Measurements from ENCODE around the gene HYKK. TPM values are rescaled to one million over a fixed set of nuclear protein-coding genes. Genes with fewer than 3 reads are reported as not detected.

The HYKK gene
- polyA plus RNA-seq, 1 of the 3 experiments (the other 2 are of a cell fraction): 2.2 TPM

DNA sequence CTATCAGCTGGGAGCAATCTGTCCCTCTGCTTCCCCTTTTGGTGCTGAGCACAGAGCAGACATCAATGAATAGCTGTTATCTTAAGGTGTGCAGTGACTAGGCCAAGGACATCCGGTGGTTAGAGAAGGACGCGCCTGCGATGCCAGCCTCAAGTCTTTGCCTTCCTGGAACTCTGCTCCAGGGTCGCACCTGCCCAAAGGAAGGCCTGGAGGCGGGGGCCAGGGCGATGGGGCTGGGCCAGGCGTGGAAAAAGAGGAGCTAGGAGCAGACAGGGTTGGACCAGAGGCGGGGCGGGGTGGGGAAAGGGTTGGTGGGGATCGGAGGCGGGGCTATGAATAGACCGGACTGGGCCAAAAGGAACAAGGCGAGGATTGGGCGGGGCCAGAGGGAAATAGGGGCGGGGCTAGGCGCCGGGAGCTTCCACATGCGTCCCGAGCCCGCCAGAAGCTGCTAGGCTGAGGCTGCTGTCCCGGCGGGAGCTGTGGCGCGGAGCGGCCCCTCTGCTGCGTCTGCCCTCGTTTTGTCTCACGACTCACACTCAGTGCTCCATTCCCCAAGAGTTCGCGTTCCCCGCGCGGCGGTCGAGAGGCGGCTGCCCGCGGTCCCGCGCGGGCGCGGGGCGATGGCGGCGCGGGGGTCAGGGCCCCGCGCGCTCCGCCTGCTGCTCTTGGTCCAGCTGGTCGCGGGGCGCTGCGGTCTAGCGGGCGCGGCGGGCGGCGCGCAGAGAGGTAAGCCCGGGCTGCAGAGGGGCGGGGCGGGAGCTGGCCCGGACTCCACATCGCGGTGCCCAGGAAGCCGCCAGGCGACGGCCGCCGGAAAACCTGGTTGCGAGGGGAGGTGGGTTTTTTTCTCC, 57.9 kb downstream of the HYKK start, which contains the start of gene CHRNA5 (continued):
- peak; percentile 90 for TF ChIP-seq TAF1 (IDR thresholded peaks at IDR 0.05; ENCODE audit: borderline replicate concordance, low read depth, low read length)
- no peak for TF ChIP-seq RAD21 (IDR thresholded peaks at IDR 0.05; ENCODE audit: low read length)

DNA sequence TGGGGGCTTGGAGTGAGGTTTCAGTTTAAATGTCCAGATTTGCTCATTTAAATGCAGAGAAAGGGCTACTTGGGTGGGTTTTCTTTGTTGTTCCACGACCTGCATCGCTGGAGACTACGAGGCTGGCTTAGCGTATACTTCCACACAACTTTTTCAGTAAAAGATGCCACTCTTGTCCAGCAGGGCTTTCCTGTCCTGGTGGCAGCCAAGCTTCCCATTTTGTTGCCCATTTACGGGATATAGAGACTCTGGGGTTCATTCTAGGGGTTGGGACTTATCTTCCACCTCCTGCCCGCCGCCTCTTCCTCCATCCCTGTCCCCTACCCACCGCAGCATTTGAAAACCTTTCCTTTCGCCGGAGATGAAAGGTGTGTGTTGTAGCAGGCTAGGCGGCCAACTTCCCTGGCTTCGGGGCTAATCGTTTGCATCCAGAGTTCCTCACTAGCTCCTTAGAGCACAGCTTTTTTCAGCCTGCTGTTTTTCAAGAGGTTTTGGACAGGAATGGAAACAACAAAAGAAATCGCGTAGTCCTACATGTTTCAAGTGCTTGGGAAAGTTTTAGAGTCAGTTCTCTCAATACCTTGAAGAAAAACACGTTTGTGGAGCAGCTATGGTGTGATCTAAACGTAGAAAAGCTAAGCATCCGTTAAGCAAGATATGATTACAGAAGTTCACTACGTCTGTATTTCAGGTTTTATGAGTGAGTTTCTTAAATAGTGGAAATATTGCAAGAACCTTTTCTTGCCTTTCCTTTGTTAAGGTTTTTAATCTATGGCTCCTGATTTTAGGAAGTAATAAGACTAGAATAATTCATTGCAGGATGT, 58.8 kb downstream of the HYKK start:
- CTCF ChIA-PET: interaction anchor here (0.6 to 3.4 kb wide), 11 partner anchors 14 to 258 kb away, joined by 3 to 12 read pairs (median 4); partner anchors contain the start of gene PSMA4
- Histone ChIP-seq H3K36me3 (replicated peaks in 1 of 2; ENCODE audit: control insufficient read depth in 1 of 2, insufficient read depth in 2 of 2, low read length in 1 of 2) (no peaks in the 10 kb centered on the region), H2AFZ (ENCODE audit: low read depth) (peak overlapping the region; percentile 84), H3K9me2 (no peaks in the 10 kb centered on the region), H3K27me3 (ENCODE audit: insufficient read depth) (no peaks in the 10 kb centered on the region), H3K4me2 (peak overlapping the region; percentile 91), H3F3A (replicated peaks; ENCODE audit: insufficient read depth) (peaks cover 9% of the 10 kb centered on the region), H3K4me1 (ENCODE audit: control insufficient read depth in 1 of 2, insufficient read depth in 2 of 2, low read depth in 1 of 2, low read length in 1 of 2) (peaks cover 0 to 15% of the 10 kb centered on the region in 2 experiments; a peak in 2 of 4 replicates), H3K27ac (ENCODE audit: low read depth in 2 of 2, low read length in 1 of 2) (peak overlapping the region; percentile 48 to 90), H3K79me2 (ENCODE audit: insufficient read depth) (peaks cover 19% of the 10 kb centered on the region; the same call in 1 of the 2 replicates), H3K9me3 (no peaks in the 10 kb centered on the region), H3K9ac (peak overlapping the region; percentile 62), H4K20me1 (ENCODE audit: insufficient read depth) (no peaks in the 10 kb centered on the region), H3K4me3 (ENCODE audit: low read depth in 2 of 2, low read length in 1 of 2) (peak overlapping the region; percentile 73 to 80)
- WGBS (ENCODE audit: low lambda C conversion rate): 3% methylated on average over 19 of the region's 19 CpGs
- no peak for TF ChIP-seq ELF1 (IDR thresholded peaks at IDR 0.05)
- peak; percentile 8; the same call in 1 of the 2 replicates for TF ChIP-seq TAF1 (IDR thresholded peaks at IDR 0.05; ENCODE audit: borderline replicate concordance, low read depth, low read length)
- TF ChIP-seq FOSL2 (IDR thresholded peaks at IDR 0.05; ENCODE audit: borderline replicate concordance, low read depth): no peak
- TF ChIP-seq, protein P1, sequence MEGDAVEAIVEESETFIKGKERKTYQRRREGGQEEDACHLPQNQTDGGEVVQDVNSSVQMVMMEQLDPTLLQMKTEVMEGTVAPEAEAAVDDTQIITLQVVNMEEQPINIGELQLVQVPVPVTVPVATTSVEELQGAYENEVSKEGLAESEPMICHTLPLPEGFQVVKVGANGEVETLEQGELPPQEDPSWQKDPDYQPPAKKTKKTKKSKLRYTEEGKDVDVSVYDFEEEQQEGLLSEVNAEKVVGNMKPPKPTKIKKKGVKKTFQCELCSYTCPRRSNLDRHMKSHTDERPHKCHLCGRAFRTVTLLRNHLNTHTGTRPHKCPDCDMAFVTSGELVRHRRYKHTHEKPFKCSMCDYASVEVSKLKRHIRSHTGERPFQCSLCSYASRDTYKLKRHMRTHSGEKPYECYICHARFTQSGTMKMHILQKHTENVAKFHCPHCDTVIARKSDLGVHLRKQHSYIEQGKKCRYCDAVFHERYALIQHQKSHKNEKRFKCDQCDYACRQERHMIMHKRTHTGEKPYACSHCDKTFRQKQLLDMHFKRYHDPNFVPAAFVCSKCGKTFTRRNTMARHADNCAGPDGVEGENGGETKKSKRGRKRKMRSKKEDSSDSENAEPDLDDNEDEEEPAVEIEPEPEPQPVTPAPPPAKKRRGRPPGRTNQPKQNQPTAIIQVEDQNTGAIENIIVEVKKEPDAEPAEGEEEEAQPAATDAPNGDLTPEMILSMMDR (IDR thresholded peaks at IDR 0.05): peak; percentile 52
- TF ChIP-seq MXI1 (IDR thresholded peaks at IDR 0.05; ENCODE audit: low read depth, low read length): no peak
- DNase-seq: peak; percentile 58
- POLR2A ChIA-PET: interaction anchor here (0.7 to 2.2 kb wide), 10 partner anchors 13 to 267 kb away, joined by 3 to 17 read pairs (median 4); partner anchors contain the start of genes CHRNA3, IREB2, PSMA4 and SKIC8

DNA sequence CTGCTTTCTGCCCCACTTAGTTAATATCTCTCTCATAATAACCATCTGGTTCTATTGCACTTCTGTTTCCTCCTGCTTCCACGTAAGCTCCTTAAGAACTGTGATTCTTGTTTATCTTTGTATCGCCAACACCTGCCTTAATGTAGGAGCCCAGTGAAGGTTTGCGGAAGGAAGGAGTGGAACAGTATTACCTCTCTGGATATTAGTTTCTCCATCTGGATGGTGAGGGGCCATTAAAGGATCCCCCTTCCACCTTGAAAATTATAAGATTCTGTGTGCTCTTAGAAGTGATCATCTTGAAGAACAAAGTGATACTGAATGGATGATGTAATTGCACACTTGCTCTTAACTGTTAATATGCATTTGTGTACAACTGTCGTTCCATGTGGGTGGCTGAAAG, 60.2 kb downstream of the HYKK start:
- no peak for DNase-seq
- ChIA-PET POLR2A (no interaction called here), CTCF (interaction anchor here (1.1 kb wide), 1 partner anchor 22 kb away, joined by 3 read pairs; no protein-coding TSS in a partner anchor)
- Histone ChIP-seq H3K9me3 (no peaks in the 10 kb centered on the region), H3K27ac (ENCODE audit: low read depth in 2 of 2, low read length in 1 of 2) (peak overlapping the region in 1 of 2 experiments; percentile 8; a peak in 1 of 4 replicates), H3K36me3 (replicated peaks in 1 of 2; ENCODE audit: control insufficient read depth in 1 of 2, insufficient read depth in 2 of 2, low read length in 1 of 2) (no peaks in the 10 kb centered on the region), H4K20me1 (ENCODE audit: insufficient read depth) (no peaks in the 10 kb centered on the region), H3K4me3 (ENCODE audit: low read depth in 2 of 2, low read length in 1 of 2) (peak overlapping the region; percentile 73 to 80; a peak in 2 of 4 replicates), H3K9ac (no peak overlapping the region), H3K79me2 (ENCODE audit: insufficient read depth) (peaks cover 19% of the 10 kb centered on the region), H3K27me3 (ENCODE audit: insufficient read depth) (no peaks in the 10 kb centered on the region), H2AFZ (ENCODE audit: low read depth) (peak overlapping the region; percentile 84; the same call in 1 of the 2 replicates), H3F3A (replicated peaks; ENCODE audit: insufficient read depth) (peaks cover 12% of the 10 kb centered on the region), H3K9me2 (no peaks in the 10 kb centered on the region), H3K4me1 (ENCODE audit: control insufficient read depth in 1 of 2, insufficient read depth in 2 of 2, low read depth in 1 of 2, low read length in 1 of 2) (peaks cover 0 to 15% of the 10 kb centered on the region in 2 experiments; a peak in 2 of 4 replicates), H3K4me2 (no peak overlapping the region)
- 82% methylated on average over 4 of the region's 4 CpGs for WGBS (ENCODE audit: low lambda C conversion rate)
- TF ChIP-seq FOXM1 (IDR thresholded peaks at IDR 0.05; ENCODE audit: low read depth): no peak
- TF ChIP-seq NRF1 (IDR thresholded peaks at IDR 0.05; ENCODE audit: low read depth, low read length): no peak
- TF ChIP-seq SMC3 (IDR thresholded peaks at IDR 0.05; ENCODE audit: low read depth, low read length): no peak
- TF ChIP-seq, protein P1 (IDR thresholded peaks at IDR 0.05): no peak
- no peak for TF ChIP-seq RFX5 (IDR thresholded peaks at IDR 0.05; ENCODE audit: low read length)
- TF ChIP-seq GATA2 (CRISPR knock-in tag; IDR thresholded peaks at IDR 0.05): no peak
- no peak for TF ChIP-seq EZH2phosphoT487 (IDR thresholded peaks at IDR 0.05; ENCODE audit: borderline replicate concordance, low read depth)
- TF ChIP-seq ZBTB33 (IDR thresholded peaks at IDR 0.05; ENCODE audit: borderline replicate concordance, low read depth): no peak
